Right hindlimb (tissue), 1 donor: ENCODE results near the gene POSTN.
"Not testable (repeated sequence)": the region's sequence is repeated elsewhere in the genome, so short reads cannot be mapped to it uniquely, and the experiment has no call there.

ENCODE experiments used
- DNase-seq: peaks from one replicate; pipeline ENCODE4 v3.0.0-alpha.2; 2018

The POSTN gene

DNA sequence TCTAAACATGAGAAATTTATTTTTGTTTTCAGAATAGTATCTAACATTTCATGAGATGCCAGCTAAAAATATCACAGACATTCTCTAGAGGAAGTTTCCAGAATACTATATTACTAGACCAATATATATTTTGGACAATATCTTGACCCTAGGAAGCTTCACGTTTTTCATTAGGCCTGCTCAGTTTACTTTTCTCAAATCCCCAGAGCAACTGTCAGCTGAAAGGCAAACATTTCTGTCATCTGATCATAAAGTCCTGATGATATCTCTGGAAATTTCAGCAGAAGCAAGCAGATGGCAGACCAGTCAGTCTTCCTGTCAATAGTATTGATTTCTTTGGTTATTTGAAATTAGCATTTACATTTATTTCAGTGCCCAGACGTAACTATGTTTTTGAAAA, 4.0 kb downstream of the POSTN start:
- DNase-seq: no peak

- not testable (repeated sequence) for DNase-seq
Observed at GRCh38 chr13:37589381-37589780, 9.2 kb downstream of the POSTN start.

- no peak for DNase-seq
Observed at GRCh38 chr13:37587236-37587635, 11.3 kb downstream of the POSTN start.

- no peak for DNase-seq
Observed at GRCh38 chr13:37586164-37586563, 12.4 kb downstream of the POSTN start.

GRCh38 chr13:37585541-37585940, 13.0 kb downstream of the POSTN start:
- DNase-seq: no peak

DNA sequence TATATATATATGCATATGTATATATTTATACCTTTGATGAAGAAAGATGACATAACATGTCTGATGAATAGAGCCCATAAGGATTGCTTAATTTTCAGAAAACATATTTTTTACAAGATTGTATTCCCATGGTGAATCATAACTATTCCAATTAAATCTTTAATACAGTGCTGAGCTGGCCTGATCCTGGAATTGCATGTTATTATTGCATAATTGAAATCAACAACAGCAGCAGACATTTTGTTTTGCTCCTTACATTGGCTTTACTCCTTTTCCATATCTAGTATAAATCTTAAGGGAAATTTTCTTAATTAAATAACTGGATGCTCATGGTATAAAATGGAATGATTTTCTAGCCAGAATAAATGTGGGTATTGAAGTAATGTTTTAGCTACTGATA, 22.0 kb downstream of the POSTN start:
- DNase-seq: no peak

- no peak for DNase-seq
Observed at GRCh38 chr13:37565425-37565824, 33.1 kb downstream of the POSTN start.

GRCh38 chr13:37561031-37561430, 37.5 kb downstream of the POSTN start:
- DNase-seq: no peak

DNA sequence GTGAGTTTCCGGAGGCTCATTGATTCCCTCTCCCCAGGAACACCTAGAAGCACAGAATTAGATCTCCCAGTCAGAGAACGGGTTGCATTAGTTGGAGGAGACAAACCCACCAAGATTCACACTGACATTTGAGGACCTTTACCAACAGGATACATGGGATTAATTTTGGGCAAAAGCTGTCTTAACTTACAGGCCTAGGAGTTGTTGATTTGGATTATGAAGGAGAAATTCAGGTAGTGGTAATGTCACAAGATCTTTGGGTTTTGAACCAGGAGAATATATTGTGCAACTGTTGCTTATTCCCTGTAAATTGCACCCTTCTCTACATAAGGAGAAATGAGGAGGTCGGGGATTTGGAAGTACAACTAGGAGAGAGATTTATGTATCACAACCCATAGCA, 38.0 kb downstream of the POSTN start:
- no peak for DNase-seq

DNA sequence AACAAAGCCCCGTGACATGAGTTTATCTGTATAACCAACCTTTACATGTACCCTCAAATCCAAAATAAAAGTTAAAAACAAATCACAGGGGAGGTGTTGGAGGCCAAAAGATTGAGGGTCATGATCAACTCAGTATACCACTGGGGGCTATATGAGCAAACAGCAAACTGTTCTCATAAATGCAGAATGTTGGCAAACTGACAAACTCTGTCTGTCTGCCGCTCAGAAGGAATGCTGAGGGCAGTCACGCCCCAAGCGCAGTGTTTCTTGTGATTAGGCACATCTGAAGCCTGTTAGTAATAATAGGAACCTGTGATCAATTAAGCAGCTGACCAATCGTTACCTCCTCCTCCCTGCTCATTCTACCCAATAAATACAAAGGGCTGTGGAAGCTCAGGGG, 39.8 kb downstream of the POSTN start:
- DNase-seq: not testable (repeated sequence)

DNA sequence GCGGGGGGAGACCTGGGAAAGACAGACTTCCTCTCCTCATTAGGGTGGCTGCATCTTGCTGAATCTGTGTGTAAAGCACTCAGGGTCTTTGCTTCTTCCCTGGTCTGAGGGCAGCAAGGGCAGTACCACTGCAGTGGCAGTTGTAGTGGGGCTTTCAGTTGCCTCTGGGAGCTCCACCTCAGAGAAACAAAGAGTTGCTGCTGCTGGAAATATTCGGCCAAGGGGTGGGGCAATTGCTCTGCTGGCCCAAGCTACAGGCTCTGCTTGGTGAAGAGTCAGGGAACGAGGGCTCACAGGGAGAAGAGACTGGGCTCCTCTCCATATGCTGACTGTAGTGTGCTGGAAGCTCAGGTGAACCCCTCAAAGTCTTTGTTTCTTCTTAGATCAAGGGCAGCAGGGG, 52.5 kb downstream of the POSTN start:
- no peak for DNase-seq

DNA sequence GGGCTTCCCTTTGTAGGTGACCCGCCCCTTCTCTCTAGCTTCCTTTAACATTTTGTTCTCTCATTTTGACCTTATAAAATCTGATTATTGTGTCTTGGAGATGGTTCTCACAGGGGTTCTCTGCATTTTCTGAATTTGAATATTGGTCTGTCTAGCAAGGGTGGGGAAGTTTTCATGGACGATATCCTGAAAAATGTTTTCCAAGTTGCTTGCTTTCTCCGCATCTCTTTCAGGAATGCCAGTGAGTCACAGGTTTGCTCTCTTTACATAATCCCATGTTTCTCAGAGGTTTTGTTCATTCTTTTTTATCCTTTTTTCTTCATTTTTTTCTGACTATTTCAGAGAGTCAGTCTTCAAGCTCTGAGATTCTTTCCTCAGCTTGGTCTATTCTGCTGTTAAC, 53.6 kb downstream of the POSTN start:
- DNase-seq: no peak

DNA sequence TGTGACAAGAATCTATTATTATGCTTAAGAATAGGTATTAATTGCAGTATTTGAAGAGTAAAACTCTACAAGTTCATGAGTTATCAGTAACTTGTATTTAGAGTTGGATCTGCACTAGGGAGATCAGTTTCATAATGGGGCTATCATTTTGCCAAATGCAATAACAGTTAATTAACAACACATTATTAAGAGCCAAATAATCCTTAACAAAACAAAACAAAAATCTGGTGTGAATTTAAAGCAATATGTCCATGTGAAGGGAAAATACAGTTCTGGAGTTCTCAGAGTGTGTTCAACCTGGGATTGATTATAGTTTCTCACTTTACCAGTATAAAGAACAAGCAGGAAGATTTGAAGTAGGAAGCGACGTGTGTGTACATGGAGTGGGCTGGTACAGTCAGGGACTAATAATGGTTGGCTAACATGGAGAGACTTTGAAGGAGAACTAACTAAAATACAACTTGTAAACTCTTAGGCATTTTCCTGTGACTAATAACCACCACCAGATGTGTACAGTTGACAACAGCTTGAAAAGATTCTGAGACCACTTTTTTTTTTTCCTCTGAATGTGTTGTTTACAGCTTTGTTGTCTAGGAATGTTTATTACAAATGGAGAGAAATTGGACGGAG, 58.5 kb downstream of the POSTN start:
- no peak for DNase-seq

DNA sequence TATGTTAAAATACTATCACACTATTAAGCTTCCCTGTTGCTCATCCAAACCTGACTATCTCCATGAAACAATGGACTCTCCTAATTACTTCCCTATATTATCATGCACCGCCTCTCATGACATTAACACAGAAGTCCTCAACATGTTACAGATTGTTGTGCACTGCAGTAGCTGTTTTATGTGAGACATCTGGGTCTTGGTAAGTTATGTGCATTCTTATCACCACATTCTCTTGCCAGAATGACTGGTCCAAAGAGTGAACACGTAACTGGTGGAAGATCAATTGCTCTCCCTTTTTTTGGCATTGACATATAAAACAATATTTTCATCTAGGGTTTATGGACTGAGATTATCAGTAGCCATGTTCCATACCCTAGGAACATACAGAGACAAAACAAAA, 59.4 kb downstream of the POSTN start:
- DNase-seq: no peak

GRCh38 chr13:37535501-37535900, 63.1 kb downstream of the POSTN start:
- no peak for DNase-seq

DNA sequence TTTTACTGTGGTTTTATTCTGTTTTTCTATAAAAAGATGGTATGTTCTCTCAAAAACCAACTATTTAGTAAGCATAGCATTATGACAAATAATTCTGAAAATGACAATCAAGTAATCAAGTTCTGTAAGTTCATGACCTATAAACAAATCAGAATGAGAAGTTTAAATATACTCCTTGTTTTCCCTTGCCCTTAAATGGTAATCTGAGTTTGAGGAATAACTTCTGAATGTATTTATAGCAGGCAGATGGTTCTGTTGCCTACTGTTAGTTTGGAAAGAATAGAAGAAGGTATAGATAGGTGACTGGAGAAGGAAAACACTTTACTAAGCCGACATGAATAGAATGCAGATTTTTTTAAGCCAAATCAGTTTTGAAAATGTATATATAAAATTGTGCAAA, 63.9 kb downstream of the POSTN start:
- DNase-seq: no peak

GRCh38 chr13:37534181-37534580, 64.4 kb downstream of the POSTN start:
- no peak for DNase-seq

DNA sequence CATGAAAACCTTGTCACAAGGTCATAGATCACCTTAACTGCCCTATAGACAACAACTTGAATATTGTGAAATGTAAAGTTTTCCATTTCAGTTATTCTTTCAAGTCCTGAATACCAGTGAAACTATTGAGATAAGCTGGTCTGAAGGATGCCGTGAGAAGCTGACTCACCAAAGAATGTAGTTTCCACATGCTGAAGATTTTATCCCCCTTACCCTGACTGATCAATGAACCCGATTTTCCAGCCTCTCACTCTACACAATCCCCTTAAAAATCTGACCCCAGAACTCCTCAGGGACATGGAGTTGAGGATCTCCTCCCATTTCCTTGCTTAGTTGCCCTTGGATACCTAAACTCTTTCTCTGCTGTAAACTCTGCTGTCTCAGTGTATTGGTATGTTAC, 67.5 kb downstream of the POSTN start:
- DNase-seq: no peak

DNA sequence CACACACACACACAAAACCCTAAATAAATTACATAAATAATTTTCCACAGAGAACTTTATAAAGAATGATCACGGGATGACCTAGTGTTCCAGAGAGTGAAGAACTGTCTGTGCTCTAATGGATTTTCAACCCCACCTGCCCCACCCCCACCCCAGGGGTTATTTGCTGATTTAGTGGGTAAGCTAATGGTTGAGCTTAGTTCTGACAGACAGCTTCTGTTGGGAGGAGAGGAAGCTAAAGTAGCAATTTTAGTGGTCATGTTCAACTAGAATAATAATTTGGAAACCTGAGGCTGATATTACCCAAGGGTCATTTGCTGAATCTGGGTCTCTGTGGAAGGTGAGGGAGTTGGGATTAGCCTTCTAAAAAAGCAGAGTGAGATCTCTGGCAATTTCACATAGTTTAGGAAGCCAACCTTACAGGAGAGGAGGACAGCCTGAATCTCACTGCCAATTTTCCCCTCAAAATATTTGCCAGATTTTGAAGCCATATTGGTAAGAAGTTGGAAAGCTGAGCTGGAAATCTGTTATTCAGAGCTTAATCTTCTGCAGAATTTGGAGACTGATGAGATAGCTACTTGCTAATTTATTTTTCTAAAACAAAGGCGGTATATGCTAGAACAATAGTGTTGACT, 68.7 kb downstream of the POSTN start:
- DNase-seq: peak; percentile 68

- peak; percentile 80 for DNase-seq
Observed at GRCh38 chr13:37526710-37527473, 71.7 kb downstream of the POSTN start.

DNA sequence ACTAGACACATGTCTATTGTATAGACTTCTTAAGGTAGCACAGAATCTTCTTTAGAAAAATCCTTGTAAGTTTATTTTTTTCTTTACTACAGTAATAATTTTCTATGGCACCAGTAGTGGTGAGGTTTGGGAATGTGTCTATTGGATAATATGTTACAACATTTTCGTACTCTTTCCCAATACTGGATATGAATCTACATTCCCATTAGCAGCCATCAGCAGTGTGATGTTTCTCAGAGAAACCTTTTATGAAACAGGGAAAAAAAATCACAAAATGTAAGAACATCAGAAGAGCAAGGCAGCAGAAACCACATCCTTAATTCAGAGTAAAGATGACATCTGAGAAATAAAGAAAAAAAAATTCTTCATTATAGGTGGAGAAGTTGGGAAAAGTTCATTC, 83.3 kb downstream of the POSTN start:
- DNase-seq: no peak
